ENCODE results near the gene MAU2. TPM values are rescaled to one million over a fixed set of nuclear protein-coding genes. Genes with fewer than 3 reads are reported as not detected.
"Not testable (repeated sequence)": the region's sequence is repeated elsewhere in the genome, so short reads cannot be mapped to it uniquely, and the experiment has no call there.

MAU2 gene
- polyA plus RNA-seq, 3 donors: 15.2 to 19.5 (median 16.1) TPM

DNA sequence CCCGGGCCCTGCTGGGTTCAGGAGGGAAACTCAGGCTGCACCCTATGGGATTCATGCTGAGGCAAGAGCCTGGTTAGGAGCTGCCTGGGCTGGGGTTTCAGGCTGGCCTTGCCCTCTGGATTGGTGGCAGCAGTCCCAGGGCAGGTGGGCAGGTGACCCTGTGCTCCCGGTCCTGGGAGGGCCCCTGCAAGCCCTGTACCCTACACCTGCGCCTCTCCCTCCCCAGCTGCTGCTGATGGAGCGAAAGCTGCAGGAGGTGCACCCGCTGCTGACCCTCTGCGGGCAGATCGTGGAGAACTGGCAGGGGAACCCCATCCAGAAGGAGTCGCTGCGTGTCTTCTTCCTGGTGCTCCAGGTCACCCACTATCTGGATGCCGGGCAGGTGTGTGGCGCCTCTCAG is 20.4 kb downstream of the MAU2 start:
- 90 to 96% (median 93%) methylated on average over 10 to 11 of the region's 11 CpGs for WGBS, 3 donors

DNA sequence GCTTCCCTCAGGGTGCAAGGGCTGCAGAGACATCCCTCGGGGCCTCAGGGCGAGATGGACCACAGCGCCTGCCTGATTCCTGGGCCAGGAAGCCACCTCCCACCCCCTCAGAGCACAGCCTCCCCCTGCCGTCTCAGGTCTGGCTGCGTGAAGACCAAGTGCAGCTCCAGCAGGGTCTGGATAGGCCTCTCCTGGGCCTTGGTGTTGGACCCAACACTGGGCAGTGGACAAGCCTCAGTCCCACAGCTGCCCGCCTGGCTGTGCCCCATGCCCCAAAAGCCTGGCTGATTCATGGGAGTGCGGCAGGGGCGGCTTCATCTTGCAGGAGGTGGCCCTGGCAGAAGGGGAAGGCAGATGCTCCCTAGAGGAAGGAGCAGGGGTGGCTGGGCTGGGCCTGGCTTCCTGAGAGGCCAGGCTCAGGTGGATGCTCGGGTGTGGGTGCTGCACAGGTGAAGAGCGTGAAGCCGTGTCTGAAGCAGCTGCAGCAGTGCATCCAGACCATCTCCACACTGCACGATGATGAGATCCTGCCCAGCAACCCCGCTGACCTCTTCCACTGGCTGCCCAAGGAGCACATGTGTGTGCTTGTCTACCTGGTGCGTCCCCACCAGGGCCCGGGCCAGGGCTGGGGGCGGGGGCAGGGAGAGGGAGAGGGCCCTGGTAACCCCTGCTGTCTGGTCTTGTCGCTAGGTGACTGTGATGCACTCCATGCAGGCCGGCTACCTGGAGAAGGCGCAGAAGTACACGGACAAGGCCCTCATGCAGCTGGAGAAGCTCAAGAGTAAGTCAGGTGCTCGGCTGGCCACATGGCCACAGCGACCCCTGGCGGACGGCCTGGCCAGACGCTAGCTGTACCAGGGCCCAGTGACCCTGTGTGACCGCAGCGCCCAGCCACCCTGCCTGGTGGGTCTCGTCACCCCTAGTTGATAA is 21.7 kb downstream of the MAU2 start:
- 59 to 78% (median 72%) methylated on average over 28 of the region's 28 CpGs for WGBS, 3 donors

More for the DNA sequence above, 20.4 kb downstream of the MAU2 start:
- H3K27ac ChIP-seq (ENCODE audit: low read depth, low read length): no peak overlapping the region

DNA sequence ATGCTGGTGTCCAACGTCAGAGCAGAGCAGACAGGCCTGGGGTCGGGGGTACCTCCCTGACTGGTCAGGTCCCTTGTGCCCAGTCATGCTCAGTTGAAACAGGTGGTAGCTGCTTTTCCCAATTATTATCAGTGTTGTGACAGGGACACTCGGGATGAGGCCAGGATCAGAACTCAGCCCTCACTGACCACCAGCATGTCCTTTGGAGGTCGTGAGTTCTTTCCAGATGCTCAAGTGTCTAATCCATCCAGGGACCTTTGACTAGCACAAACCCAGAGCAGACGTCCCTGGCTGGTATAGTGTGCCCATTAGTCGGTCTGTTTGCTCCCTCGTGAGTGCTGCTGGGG is 22.4 kb downstream of the MAU2 start:
- H3K27ac ChIP-seq (ENCODE audit: low read depth, low read length): no peak overlapping the region
- 60 to 80% (median 76%) methylated on average over 7 of the region's 7 CpGs for WGBS, 3 donors

More for the DNA sequence above, 21.7 kb downstream of the MAU2 start:
- H3K27ac ChIP-seq (ENCODE audit: low read depth, low read length): no peak overlapping the region

- H3K27ac ChIP-seq (ENCODE audit: low read depth, low read length): no peak overlapping the region
- WGBS, 3 donors: 89 to 91% (median 89%) methylated on average over 14 of the region's 14 CpGs
Observed at GRCh38 chr19:19343762-19344161, 23.1 kb downstream of the MAU2 start.

GRCh38 chr19:19345232-19345631 is 24.6 kb downstream of the MAU2 start:
- 90 to 92% (median 91%) methylated on average over 21 of the region's 21 CpGs for WGBS, 3 donors
- H3K27ac ChIP-seq (ENCODE audit: low read depth, low read length): no peak overlapping the region

DNA sequence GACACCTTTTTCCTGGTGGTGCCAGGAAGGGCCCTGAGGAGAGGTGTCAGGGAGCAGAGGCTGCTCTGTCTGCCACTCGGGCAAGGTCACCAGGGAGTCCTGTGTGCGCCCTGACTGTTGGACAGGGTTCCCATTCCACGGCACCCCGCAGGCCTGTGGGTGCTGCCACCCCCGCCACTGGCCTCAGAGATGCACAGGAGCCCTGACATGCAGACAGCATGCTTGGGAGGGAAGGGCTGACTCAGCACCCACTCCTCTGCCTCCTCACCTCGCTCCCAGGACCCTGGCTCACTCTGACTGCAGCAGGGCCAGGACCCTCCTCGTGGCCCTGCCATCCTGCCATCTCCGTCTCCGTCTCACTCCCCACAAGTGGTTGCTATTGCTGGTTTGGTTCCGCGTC is 25.3 kb downstream of the MAU2 start:
- H3K27ac ChIP-seq (ENCODE audit: low read depth, low read length): no peak overlapping the region
- WGBS, 3 donors: 91 to 95% (median 94%) methylated on average over 11 of the region's 11 CpGs

GRCh38 chr19:19347401-19348110 is 26.9 kb downstream of the MAU2 start:
- H3K27ac ChIP-seq (ENCODE audit: low read depth, low read length): no peak overlapping the region
- 89 to 91% (median 91%) methylated on average over 10 of the region's 10 CpGs for WGBS, 3 donors

DNA sequence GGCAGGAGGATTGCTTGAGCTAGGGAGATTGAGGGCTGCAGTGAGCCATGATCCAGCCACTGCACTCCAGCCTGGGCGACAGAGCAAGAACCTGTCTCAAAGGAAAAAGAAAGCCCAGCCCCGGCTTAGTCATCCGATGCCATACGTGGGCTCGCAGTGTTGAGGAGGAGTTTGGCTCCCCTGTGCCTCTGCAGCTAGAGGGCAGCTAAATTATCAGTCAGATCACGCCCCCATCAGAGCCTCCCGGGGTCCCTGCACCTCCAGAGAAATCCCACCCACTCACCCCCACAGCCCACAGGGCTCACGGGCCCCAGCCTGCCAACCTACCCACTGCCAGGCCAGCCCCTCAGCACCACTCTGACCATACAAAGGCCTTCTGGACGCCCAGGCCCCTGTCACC is 27.6 kb downstream of the MAU2 start:
- 80 to 91% (median 85%) methylated on average over 9 of the region's 9 CpGs for WGBS, 3 donors
- H3K27ac ChIP-seq (ENCODE audit: low read depth, low read length): no peak overlapping the region

GRCh38 chr19:19349365-19349764 is 28.7 kb downstream of the MAU2 start:
- no peak overlapping the region for H3K27ac ChIP-seq (ENCODE audit: low read depth, low read length)
- WGBS, 3 donors: 90 to 92% (median 91%) methylated on average over 7 of the region's 7 CpGs

DNA sequence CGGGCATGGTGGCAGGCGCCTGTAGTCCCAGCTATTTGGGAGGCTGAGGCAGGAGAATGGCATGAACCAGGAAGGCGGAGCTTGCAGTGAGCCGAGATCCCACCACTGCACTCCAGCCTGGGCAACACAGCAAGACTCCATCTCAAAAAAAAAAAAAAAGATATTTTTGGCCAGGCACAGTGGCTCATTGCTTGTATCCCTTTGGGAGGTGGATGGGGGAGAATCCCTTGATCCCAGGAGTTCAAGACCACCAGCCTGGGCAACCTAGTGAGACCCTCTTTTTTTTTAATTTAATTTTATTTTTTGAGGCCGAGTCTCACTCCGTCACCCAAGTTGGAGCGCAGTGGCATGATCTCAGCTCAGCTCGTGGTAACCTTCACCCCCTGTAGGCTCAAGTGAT is 30.1 kb downstream of the MAU2 start:
- not testable (repeated sequence) for H3K27ac ChIP-seq (ENCODE audit: low read depth, low read length)
- 95 to 99% (median 97%) methylated on average over 7 to 8 of the region's 8 CpGs for WGBS, 3 donors

- 95 to 97% (median 97%) methylated on average over 8 of the region's 8 CpGs for WGBS, 3 donors
- no peak overlapping the region for H3K27ac ChIP-seq (ENCODE audit: low read depth, low read length)
Observed at GRCh38 chr19:19352823-19353222, 32.2 kb downstream of the MAU2 start.

DNA sequence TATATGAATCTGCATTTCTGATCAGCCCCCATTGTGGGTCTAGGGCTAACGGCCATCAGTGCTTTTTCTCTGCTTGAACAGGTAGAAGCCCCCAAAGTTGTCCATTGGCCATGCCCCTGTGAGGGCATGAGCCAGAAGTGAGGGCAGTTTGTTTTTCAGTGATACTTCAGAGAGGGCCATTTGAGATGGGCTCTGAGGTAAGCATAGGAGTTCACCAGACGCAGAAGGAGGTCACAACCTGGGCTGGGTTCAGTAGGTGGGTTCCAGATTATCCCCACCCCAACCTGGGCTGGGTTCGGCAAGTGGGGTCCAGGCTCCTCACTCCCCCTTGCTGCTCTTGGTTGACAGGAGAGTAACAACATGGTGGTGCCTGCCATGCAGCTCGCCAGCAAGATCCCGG is 33.4 kb downstream of the MAU2 start:
- H3K27ac ChIP-seq (ENCODE audit: low read depth, low read length): no peak overlapping the region
- WGBS, 3 donors: 91 to 96% (median 93%) methylated on average over 5 of the region's 5 CpGs

DNA sequence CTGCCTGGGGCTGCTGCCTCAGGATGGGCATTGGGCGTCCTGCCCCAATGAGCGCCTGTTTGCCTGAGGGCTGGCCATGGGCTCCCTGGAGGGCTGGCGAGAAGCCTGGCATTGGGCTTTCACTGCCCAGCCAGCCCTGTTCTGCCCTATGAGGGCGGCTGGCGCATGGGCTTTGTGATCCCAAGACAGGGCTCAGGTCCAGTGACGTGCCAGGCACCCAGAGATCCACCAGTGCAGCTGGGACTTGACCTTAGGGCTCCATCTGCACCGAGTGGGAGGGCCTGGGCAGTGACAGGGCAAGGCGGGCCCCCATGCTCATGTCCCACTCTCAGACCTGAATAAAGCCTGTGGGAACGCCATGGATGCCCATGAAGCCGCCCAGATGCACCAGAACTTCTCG is 34.3 kb downstream of the MAU2 start:
- WGBS, 3 donors: 93 to 97% (median 95%) methylated on average over 11 of the region's 11 CpGs

GRCh38 chr19:19355606-19356139 is 35.0 kb downstream of the MAU2 start:
- H3K27ac ChIP-seq (ENCODE audit: low read depth, low read length): no peak overlapping the region
- WGBS, 3 donors: 89 to 97% (median 89%) methylated on average over 17 to 18 of the region's 18 CpGs

More for the DNA sequence above, 34.3 kb downstream of the MAU2 start:
- H3K27ac ChIP-seq (ENCODE audit: low read depth, low read length): no peak overlapping the region

DNA sequence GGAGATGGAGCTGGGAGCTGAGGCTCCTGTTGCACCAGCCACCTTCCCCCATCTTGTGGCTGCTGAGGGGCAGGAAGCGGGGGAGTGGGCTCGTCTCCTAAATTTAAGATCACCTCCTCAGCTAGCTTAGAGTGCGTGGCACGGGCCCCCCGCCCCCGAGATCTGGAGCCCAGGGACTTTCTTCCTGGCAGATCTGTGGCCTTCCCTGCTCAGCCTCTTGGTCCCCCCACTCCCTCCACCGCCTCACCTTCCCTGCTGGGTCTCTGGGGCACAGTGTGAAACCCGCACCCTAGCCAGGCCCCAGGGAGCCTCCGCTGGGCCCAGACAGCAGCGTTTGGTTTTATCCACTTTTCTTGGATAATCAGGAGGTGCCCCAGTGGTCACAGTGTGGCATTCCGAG is 35.9 kb downstream of the MAU2 start:
- WGBS, 3 donors: 91 to 94% (median 93%) methylated on average over 11 of the region's 11 CpGs
- no peak overlapping the region for H3K27ac ChIP-seq (ENCODE audit: low read depth, low read length)

DNA sequence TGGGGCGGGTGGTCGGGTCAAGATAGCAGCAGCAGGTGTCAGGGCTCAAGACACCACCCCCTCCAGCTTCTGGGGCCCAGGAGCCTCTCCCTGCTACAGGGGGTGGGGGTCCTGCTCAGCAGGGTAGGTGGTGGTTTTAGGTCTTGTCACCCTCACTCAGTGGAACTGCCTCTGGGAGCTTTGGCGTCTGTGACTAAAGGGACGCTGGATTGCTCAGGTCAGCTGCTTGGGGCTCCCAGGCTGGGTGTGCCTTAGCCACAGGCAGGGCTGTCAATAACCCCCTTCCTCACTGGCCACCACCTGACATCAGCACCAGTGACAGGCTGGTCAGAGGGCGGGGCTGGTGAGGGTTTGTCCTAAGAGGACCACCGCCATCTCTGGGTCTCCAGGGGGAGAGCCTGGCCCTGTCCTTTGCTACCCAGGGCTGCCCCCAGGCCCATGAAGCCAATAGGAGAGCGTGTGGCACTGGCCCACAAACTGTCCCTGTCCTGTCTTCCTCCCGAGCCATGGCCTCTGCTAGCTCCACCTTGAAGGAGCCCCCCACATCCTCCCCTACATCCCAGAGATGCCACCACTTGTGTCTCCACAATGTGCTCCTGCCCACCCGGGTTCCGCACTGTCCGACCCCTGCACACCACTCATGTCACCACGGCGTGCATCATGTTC is 36.4 kb downstream of the MAU2 start:
- no peak overlapping the region for H3K27ac ChIP-seq (ENCODE audit: low read depth, low read length)
- 89 to 93% (median 90%) methylated on average over 13 of the region's 13 CpGs for WGBS, 3 donors

DNA sequence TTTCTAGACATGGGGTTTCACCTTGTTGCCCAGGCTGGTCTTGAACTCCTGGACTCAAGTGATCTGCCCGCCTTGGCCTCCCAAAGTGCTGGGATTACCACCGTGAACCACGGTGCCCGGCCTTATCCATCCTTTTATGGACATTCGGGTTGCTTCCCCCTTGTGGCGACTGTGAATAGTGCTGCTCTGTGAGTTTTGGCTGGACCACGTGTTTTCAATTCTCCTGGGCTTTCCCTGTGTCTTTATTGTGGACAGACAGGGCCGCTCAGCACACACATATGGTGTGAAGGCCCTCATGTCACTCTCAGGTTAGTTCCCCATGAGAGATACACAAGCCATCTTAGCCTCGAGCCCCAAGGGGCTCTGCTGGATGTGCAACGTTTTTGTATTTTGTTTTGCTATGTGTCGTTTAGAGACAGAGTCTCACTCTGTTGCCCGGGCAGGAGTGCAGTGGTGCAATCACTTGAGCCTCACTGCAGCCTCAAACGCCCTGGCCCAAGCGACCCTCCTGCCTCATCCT is 40.5 kb downstream of the MAU2 start:
- H3K27ac ChIP-seq (ENCODE audit: low read depth, low read length): no peak overlapping the region
- 9 to 12% (median 11%) methylated on average over 14 of the region's 14 CpGs for WGBS, 3 donors

GRCh38 chr19:19362075-19362474 is 41.4 kb downstream of the MAU2 start:
- WGBS, 3 donors: 90% methylated on average over 4 of the region's 4 CpGs
- no peak overlapping the region for H3K27ac ChIP-seq (ENCODE audit: low read depth, low read length)
